HG02970 (cell line): ENCODE measurements around the gene BTNL9.
"Not testable (repeated sequence)": the region's sequence is repeated elsewhere in the genome, so short reads cannot be mapped to it uniquely, and the experiment has no call there.

Experiments used
- ATAC-seq: cut with Tn5 transposase; IDR thresholded peaks from one replicate; pipeline ENCODE4 v1.9.1; 2021; ENCODE audit warnings: mild to moderate bottlenecking, moderate library complexity, moderate number of reproducible peaks; ENCODE audit not compliant: unreplicated experiment, low FRiP score

BTNL9 gene

GRCh38 chr5:181059297-181060230, 19.5 kb downstream of the BTNL9 start:
- ATAC-seq: no peak

GRCh38 chr5:181060231-181060590, 20.1 kb downstream of the BTNL9 start:
- no peak for ATAC-seq

GRCh38 chr5:181060924-181061323, 20.9 kb downstream of the BTNL9 start:
- no peak for ATAC-seq

GRCh38 chr5:181061645-181062044, 21.6 kb downstream of the BTNL9 start:
- no peak for ATAC-seq

- ATAC-seq: no peak
Observed at GRCh38 chr5:181062631-181063030, 22.6 kb downstream of the BTNL9 start.

GRCh38 chr5:181063514-181063913, 23.4 kb downstream of the BTNL9 start:
- ATAC-seq: no peak

- no peak for ATAC-seq
Observed at GRCh38 chr5:181064987-181065386, 24.9 kb downstream of the BTNL9 start.

- no peak for ATAC-seq
Observed at GRCh38 chr5:181069767-181070491, 29.9 kb downstream of the BTNL9 start.

- no peak for ATAC-seq
Observed at GRCh38 chr5:181070523-181070922, 30.5 kb downstream of the BTNL9 start.

GRCh38 chr5:181071257-181071656, 31.2 kb downstream of the BTNL9 start:
- no peak for ATAC-seq

- no peak for ATAC-seq
Observed at GRCh38 chr5:181076920-181077319, 36.9 kb downstream of the BTNL9 start.

- ATAC-seq: no peak
Observed at GRCh38 chr5:181081989-181082388, 41.9 kb downstream of the BTNL9 start.

- no peak for ATAC-seq
Observed at GRCh38 chr5:181084621-181085195, 44.6 kb downstream of the BTNL9 start.

GRCh38 chr5:181086026-181086883, 46.2 kb downstream of the BTNL9 start:
- ATAC-seq: no peak

GRCh38 chr5:181086884-181087205, 46.8 kb downstream of the BTNL9 start:
- ATAC-seq: no peak

GRCh38 chr5:181087309-181087708, 47.2 kb downstream of the BTNL9 start:
- no peak for ATAC-seq

- ATAC-seq: no peak
Observed at GRCh38 chr5:181088289-181088688, 48.2 kb downstream of the BTNL9 start.

GRCh38 chr5:181092428-181092827, 52.4 kb downstream of the BTNL9 start:
- no peak for ATAC-seq

GRCh38 chr5:181095162-181095561, 55.1 kb downstream of the BTNL9 start:
- not testable (repeated sequence) for ATAC-seq

GRCh38 chr5:181096721-181097382, 56.8 kb downstream of the BTNL9 start:
- ATAC-seq: not testable (repeated sequence)
